Smooth muscle cell (in vitro differentiated cells): ENCODE results near the gene ITGB5. TPM values are rescaled to one million over a fixed set of nuclear protein-coding genes. Genes with fewer than 3 reads are reported as not detected.

ENCODE experiments used
- DNase-seq: peaks from one replicate; lab custom pipeline; 2025; ENCODE audit not compliant: unreplicated experiment; lab: John Stamatoyannopoulos, UW
- H2AFZ ChIP-seq: fragments of 200-600 bp; sonication (generic); 2 replicates; pipeline ENCODE4 v1.6.0; 2016; ENCODE audit warnings: antibody characterized with exemption, low read depth, mild to moderate bottlenecking
- H3F3A ChIP-seq: fragments of 200-600 bp; sonication (generic); 2 replicates; pipeline ENCODE4 v1.6.0; 2017; ENCODE audit warnings: antibody characterized with exemption, low read depth
- H3K27ac ChIP-seq: fragments of 200-600 bp; sonication (generic); 2 replicates; pipeline ENCODE4 v1.5.1; 2016; ENCODE audit warnings: low read depth, mild to moderate bottlenecking
- H3K27me3 ChIP-seq: fragments of 200-600 bp; sonication (generic); 2 replicates; pipeline ENCODE4 v1.6.1; 2016; ENCODE audit warnings: low read depth, mild to moderate bottlenecking
- H3K36me3 ChIP-seq: fragments of 200-600 bp; sonication (generic); 2 replicates; pipeline ENCODE4 v1.5.1; 2016; ENCODE audit warnings: low read depth
- H3K4me1 ChIP-seq: fragments of 200-600 bp; sonication (generic); 2 replicates; pipeline ENCODE4 v1.5.1; 2016; ENCODE audit warnings: low read depth
- H3K4me2 ChIP-seq: fragments of 200-600 bp; sonication (generic); 2 replicates; pipeline ENCODE4 v1.6.0; 2016; ENCODE audit warnings: mild to moderate bottlenecking
- H3K4me3 ChIP-seq: fragments of 200-600 bp; sonication (generic); 2 replicates; pipeline ENCODE4 v1.5.1; 2016; ENCODE audit warnings: mild to moderate bottlenecking
- H3K79me2 ChIP-seq: fragments of 200-600 bp; sonication (generic); 2 replicates; pipeline ENCODE4 v1.6.0; 2016; ENCODE audit warnings: low read depth, mild to moderate bottlenecking
- H3K9ac ChIP-seq: fragments of 200-600 bp; sonication (generic); 2 replicates; pipeline ENCODE4 v1.6.0; 2016; ENCODE audit warnings: low read depth
- H3K9me3 ChIP-seq: fragments of 200-600 bp; sonication (generic); replicated peaks from 2 replicates; pipeline ENCODE4 v1.5.1; 2016; ENCODE audit warnings: low read depth
- H4K20me1 ChIP-seq: fragments of 200-600 bp; sonication (generic); 2 replicates; pipeline ENCODE4 v1.6.0; 2016; ENCODE audit warnings: low read depth
- CTCF ChIP-seq: fragments of 200-600 bp; sonication (generic); IDR thresholded peaks from 2 replicates; pipeline ENCODE4 v1.5.1; 2017; ENCODE audit warnings: borderline replicate concordance, mild to moderate bottlenecking, antibody characterized with exemption; ENCODE audit not compliant: insufficient read depth, poor library complexity, severe bottlenecking
- WGBS: methylation state at CpG from one replicate; pipeline ENCODE4 v1.1.7; 2016; ENCODE audit warnings: low lambda C conversion rate; 5-methylcytosine and 5-hydroxymethylcytosine counted together
- polyA plus RNA-seq: library from polyadenylated mRNA; unstranded; fragments of >200 nt; fragmentation: Nextera tagmentation; extraction: Ambion mirVana; gene quantifications from 2 replicates; pipeline ENCODE4 v1.2.1, GENCODE V29; 2016
- total RNA-seq: library from RNA; depleted of rRNA; stranded (reverse); fragments of >200 nt; gene quantifications from 2 replicates; pipeline ENCODE4 v1.2.3, GENCODE V29; 2014

Gene ITGB5
- total and polyA plus RNA-seq, 2 experiments from 2014 or later = 343 to 403 TPM

GRCh38 chr3:124934577-124934976, 47.4 kb upstream of the ITGB5 start, which contains the start of gene MUC13:
Gene MUC13 (minus strand): TSS chr3:124934751. CDS start chr3:124934712, 39 bp downstream.
- H3K79me2 ChIP-seq = no peaks in the 10 kb centered on the region
- H3K36me3 ChIP-seq = no peaks in the 10 kb centered on the region
- H3K4me2 ChIP-seq = no peak within 1 kb of the TSS
- no peaks in the 10 kb centered on the region for H3F3A ChIP-seq
- H4K20me1 ChIP-seq = no peaks in the 10 kb centered on the region
- no peak within 1 kb of the TSS for H3K9ac ChIP-seq
- no peak for DNase-seq
- WGBS = 89% methylated on average over 5 of the region's 5 CpGs
- H3K4me3 ChIP-seq = peak within 1 kb of the TSS; percentile 15
- no peaks in the 10 kb centered on the region for H3K9me3 ChIP-seq
- no peak for TF ChIP-seq CTCF
- no peaks in the 10 kb centered on the region for H3K4me1 ChIP-seq
- H3K27me3 ChIP-seq = no peaks in the 10 kb centered on the region
- no peak within 1 kb of the TSS for H3K27ac ChIP-seq
- H2AFZ ChIP-seq = no peak within 1 kb of the TSS

GRCh38 chr3:124928333-124929202, 41.4 kb upstream of the ITGB5 start:
- DNase-seq = no peak
- TF ChIP-seq CTCF = peak; percentile 82

GRCh38 chr3:124927574-124928045, 40.4 kb upstream of the ITGB5 start:
- H3K27ac ChIP-seq = no peak overlapping the region
- TF ChIP-seq CTCF = no peak
- H3K4me1 ChIP-seq = no peaks in the 10 kb centered on the region
- no peaks in the 10 kb centered on the region for H3K27me3 ChIP-seq
- no peak overlapping the region for H3K4me2 ChIP-seq
- no peaks in the 10 kb centered on the region for H3F3A ChIP-seq
- no peak for DNase-seq
- no peak overlapping the region for H3K4me3 ChIP-seq
- 89% methylated on average over 2 of the region's 2 CpGs for WGBS
- H3K36me3 ChIP-seq = no peaks in the 10 kb centered on the region
- no peaks in the 10 kb centered on the region for H3K9me3 ChIP-seq
- H2AFZ ChIP-seq = no peak overlapping the region
- no peaks in the 10 kb centered on the region for H3K79me2 ChIP-seq
- H3K9ac ChIP-seq = no peak overlapping the region
- no peaks in the 10 kb centered on the region for H4K20me1 ChIP-seq

More at GRCh38 chr3:124928333-124929202, 41.4 kb upstream of the ITGB5 start:
- Histone ChIP-seq H3K27me3 (no peaks in the 10 kb centered on the region), H3K79me2 (no peaks in the 10 kb centered on the region), H4K20me1 (no peaks in the 10 kb centered on the region), H3K4me3 (no peak overlapping the region), H3F3A (no peaks in the 10 kb centered on the region), H2AFZ (no peak overlapping the region), H3K9ac (no peak overlapping the region), H3K27ac (no peak overlapping the region), H3K4me2 (no peak overlapping the region), H3K36me3 (no peaks in the 10 kb centered on the region), H3K4me1 (no peaks in the 10 kb centered on the region), H3K9me3 (no peaks in the 10 kb centered on the region)
- 28% methylated on average over 4 of the region's 4 CpGs for WGBS
